BE2C (cell line): ENCODE measurements around the gene TRIM7.

Source experiments
- DNase-seq: peaks from one replicate; pipeline ENCODE4 v3.0.0-alpha.2; 2020
- H3K27me3 ChIP-seq: fragments of 250-450 bp; sonication (Bioruptor Pico); 2 replicates; pipeline ENCODE4 v1.5.1; 2020; ENCODE audit warnings: mild to moderate bottlenecking
- H3K36me3 ChIP-seq: fragments of 250-450 bp; sonication (Bioruptor Pico); 2 replicates; pipeline ENCODE4 v1.5.1; 2020; ENCODE audit warnings: mild to moderate bottlenecking
- H3K4me1 ChIP-seq: fragments of 250-450 bp; sonication (Bioruptor Pico); 2 replicates; pipeline ENCODE4 v1.5.1; 2020
- H3K4me3 ChIP-seq: 2 replicates; pipeline ENCODE4 v1.5.1; 2011; ENCODE audit warnings: low read depth, low read length
- H3K9me3 ChIP-seq: fragments of 250-450 bp; sonication (Bioruptor Pico); 2 replicates; pipeline ENCODE4 v1.5.1; 2020
- CTCF ChIP-seq: IDR thresholded peaks from 2 replicates; pipeline ENCODE4 v1.5.1; 2012; ENCODE audit warnings: mild to moderate bottlenecking, low read depth, low read length

TRIM7 gene

GRCh38 chr5:181207960-181208253, 2.9 kb upstream of the TRIM7 start:
- Histone ChIP-seq H3K4me3 (peak overlapping the region; percentile 10; the same call in 1 of the 2 replicates), H3K4me1 (no peaks in the 10 kb centered on the region), H3K36me3 (no peaks in the 10 kb centered on the region), H3K27me3 (peaks cover 25% of the 10 kb centered on the region), H3K9me3 (no peaks in the 10 kb centered on the region)
- DNase-seq, result no peak
- no peak for TF ChIP-seq CTCF

GRCh38 chr5:181207214-181207959, 2.4 kb upstream of the TRIM7 start:
- Histone ChIP-seq H3K4me3 (peak overlapping the region; percentile 79), H3K4me1 (no peaks in the 10 kb centered on the region), H3K9me3 (no peaks in the 10 kb centered on the region), H3K36me3 (no peaks in the 10 kb centered on the region), H3K27me3 (peaks cover 25% of the 10 kb centered on the region)
- TF ChIP-seq CTCF, result no peak
- DNase-seq, result peak; percentile 83

GRCh38 chr5:181205761-181206649, 1.0 kb upstream of the TRIM7 start:
- H3K36me3 ChIP-seq, result no peaks in the 10 kb centered on the region
- H3K27me3 ChIP-seq, result peaks cover 25% of the 10 kb centered on the region
- no peaks in the 10 kb centered on the region for H3K4me1 ChIP-seq
- no peaks in the 10 kb centered on the region for H3K9me3 ChIP-seq
- no peak for TF ChIP-seq CTCF
- no peak for DNase-seq
- peak overlapping the region; percentile 79 for H3K4me3 ChIP-seq

GRCh38 chr5:181204113-181204825, 727 bp downstream of the TRIM7 start:
- H3K4me1 ChIP-seq, result no peaks in the 10 kb centered on the region
- peak overlapping the region; percentile 79 for H3K4me3 ChIP-seq
- no peak for TF ChIP-seq CTCF
- H3K9me3 ChIP-seq, result no peaks in the 10 kb centered on the region
- H3K27me3 ChIP-seq, result peaks cover 25% of the 10 kb centered on the region
- no peaks in the 10 kb centered on the region for H3K36me3 ChIP-seq
- peak; percentile 37 for DNase-seq

GRCh38 chr5:181203777-181204112, 1.3 kb downstream of the TRIM7 start:
- no peak for DNase-seq
- Histone ChIP-seq H3K9me3 (no peaks in the 10 kb centered on the region), H3K4me1 (no peaks in the 10 kb centered on the region), H3K27me3 (peaks cover 25% of the 10 kb centered on the region), H3K4me3 (peak overlapping the region; percentile 79), H3K36me3 (no peaks in the 10 kb centered on the region)
- TF ChIP-seq CTCF, result no peak
